WTC11 (cell line): ENCODE data around the gene PLCG2.

ENCODE experiments used
- FOXJ3 ChIP-seq: sonication (generic); formaldehyde crosslinking; IDR thresholded peaks from 2 replicates; pipeline ENCODE4 v1.9.0; 2021; ENCODE audit warnings: missing genetic modification reagents, mild to moderate bottlenecking, borderline replicate concordance
- SMAD4 ChIP-seq: sonication (generic); formaldehyde crosslinking; IDR thresholded peaks from 2 replicates; pipeline ENCODE4 v1.8.0; 2022; ENCODE audit warnings: mild to moderate bottlenecking, missing genetic modification reagents
- TCF7 ChIP-seq: sonication (generic); formaldehyde crosslinking; IDR thresholded peaks from 2 replicates; pipeline ENCODE4 v1.8.0; 2022; ENCODE audit warnings: mild to moderate bottlenecking, low read depth, missing genetic modification reagents, moderate library complexity
- ZNF138 ChIP-seq: sonication (generic); formaldehyde crosslinking; conservative IDR thresholded peaks from 2 replicates; pipeline ENCODE4 v1.8.1; 2022; ENCODE audit warnings: mild to moderate bottlenecking, moderate library complexity, missing genetic modification reagents
- ZNF416 ChIP-seq: fragments of 250-450 bp; sonication (Bioruptor Pico); IDR thresholded peaks from 2 replicates; pipeline ENCODE4 v1.9.0; 2021; ENCODE audit warnings: mild to moderate bottlenecking, inconsistent platforms
- TF ChIP-seq, protein P1 (sequence below): fragments of 200-600 bp; IDR thresholded peaks from 2 replicates; pipeline ENCODE4 v1.8.0; 2022; ENCODE audit warnings: antibody characterized with exemption
- TF ChIP-seq, protein P2 (sequence below): sonication (generic); formaldehyde crosslinking; IDR thresholded peaks from 2 replicates; pipeline ENCODE4 v1.8.1; 2022; ENCODE audit warnings: missing genetic modification reagents, borderline replicate concordance
- TF ChIP-seq, protein P3 (sequence below): sonication (generic); formaldehyde crosslinking; IDR thresholded peaks from 2 replicates; pipeline ENCODE4 v1.8.0; 2022; ENCODE audit warnings: mild to moderate bottlenecking, missing genetic modification reagents
- TF ChIP-seq, protein P4 (sequence below): fragments of 250-450 bp; sonication (Bioruptor Pico); IDR thresholded peaks from 2 replicates; pipeline ENCODE4 v1.9.0; 2021; ENCODE audit warnings: mild to moderate bottlenecking, borderline replicate concordance
- TF ChIP-seq, protein P5 (sequence below): sonication (generic); formaldehyde crosslinking; IDR thresholded peaks from 2 replicates; pipeline ENCODE4 v1.8.0; 2023; ENCODE audit warnings: mild to moderate bottlenecking, missing genetic modification reagents
- TF ChIP-seq, protein P6 (sequence below): sonication (generic); formaldehyde crosslinking; IDR thresholded peaks from 2 replicates; pipeline ENCODE4 v1.8.1; 2022; ENCODE audit warnings: low read depth, missing genetic modification reagents, borderline replicate concordance

DNA sequence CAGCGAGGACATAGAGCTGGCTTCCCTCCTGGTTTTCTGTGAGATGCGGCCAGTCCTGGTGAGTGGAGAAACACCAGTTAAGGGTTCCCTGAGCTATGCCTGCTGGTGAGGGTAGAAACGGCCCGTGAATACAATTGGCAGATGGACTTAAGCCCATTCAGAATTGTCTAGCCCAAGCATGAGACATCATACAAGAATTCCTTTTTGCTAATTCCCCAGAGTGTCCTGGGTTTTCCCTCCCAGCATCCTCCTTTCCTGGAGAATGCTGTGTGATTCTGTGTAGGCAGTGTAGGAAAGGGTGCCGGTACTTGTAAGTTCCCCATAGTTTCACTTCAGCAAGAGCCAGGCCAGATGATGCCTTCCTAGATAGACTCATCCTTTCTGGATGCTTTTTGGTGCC is 167.1 kb downstream of the PLCG2 start:
- TF ChIP-seq, protein P1, sequence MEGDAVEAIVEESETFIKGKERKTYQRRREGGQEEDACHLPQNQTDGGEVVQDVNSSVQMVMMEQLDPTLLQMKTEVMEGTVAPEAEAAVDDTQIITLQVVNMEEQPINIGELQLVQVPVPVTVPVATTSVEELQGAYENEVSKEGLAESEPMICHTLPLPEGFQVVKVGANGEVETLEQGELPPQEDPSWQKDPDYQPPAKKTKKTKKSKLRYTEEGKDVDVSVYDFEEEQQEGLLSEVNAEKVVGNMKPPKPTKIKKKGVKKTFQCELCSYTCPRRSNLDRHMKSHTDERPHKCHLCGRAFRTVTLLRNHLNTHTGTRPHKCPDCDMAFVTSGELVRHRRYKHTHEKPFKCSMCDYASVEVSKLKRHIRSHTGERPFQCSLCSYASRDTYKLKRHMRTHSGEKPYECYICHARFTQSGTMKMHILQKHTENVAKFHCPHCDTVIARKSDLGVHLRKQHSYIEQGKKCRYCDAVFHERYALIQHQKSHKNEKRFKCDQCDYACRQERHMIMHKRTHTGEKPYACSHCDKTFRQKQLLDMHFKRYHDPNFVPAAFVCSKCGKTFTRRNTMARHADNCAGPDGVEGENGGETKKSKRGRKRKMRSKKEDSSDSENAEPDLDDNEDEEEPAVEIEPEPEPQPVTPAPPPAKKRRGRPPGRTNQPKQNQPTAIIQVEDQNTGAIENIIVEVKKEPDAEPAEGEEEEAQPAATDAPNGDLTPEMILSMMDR, result no peak
- TF ChIP-seq, protein P2, sequence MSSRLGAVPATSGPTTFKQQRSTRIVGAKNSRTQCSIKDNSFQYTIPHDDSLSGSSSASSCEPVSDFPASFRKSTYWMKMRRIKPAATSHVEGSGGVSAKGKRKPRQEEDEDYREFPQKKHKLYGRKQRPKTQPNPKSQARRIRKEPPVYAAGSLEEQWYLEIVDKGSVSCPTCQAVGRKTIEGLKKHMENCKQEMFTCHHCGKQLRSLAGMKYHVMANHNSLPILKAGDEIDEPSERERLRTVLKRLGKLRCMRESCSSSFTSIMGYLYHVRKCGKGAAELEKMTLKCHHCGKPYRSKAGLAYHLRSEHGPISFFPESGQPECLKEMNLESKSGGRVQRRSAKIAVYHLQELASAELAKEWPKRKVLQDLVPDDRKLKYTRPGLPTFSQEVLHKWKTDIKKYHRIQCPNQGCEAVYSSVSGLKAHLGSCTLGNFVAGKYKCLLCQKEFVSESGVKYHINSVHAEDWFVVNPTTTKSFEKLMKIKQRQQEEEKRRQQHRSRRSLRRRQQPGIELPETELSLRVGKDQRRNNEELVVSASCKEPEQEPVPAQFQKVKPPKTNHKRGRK (CRISPR knock-in tag), result no peak
- TF ChIP-seq, protein P3, sequence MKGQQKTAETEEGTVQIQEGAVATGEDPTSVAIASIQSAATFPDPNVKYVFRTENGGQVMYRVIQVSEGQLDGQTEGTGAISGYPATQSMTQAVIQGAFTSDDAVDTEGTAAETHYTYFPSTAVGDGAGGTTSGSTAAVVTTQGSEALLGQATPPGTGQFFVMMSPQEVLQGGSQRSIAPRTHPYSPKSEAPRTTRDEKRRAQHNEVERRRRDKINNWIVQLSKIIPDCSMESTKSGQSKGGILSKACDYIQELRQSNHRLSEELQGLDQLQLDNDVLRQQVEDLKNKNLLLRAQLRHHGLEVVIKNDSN (CRISPR knock-in tag), result no peak
- TF ChIP-seq SMAD4 (CRISPR knock-in tag) (no peak), TCF7 (CRISPR knock-in tag) (no peak), FOXJ3 (CRISPR knock-in tag) (no peak), ZNF138 (CRISPR knock-in tag) (no peak), ZNF416 (CRISPR knock-in tag) (no peak)
- TF ChIP-seq, protein P4, sequence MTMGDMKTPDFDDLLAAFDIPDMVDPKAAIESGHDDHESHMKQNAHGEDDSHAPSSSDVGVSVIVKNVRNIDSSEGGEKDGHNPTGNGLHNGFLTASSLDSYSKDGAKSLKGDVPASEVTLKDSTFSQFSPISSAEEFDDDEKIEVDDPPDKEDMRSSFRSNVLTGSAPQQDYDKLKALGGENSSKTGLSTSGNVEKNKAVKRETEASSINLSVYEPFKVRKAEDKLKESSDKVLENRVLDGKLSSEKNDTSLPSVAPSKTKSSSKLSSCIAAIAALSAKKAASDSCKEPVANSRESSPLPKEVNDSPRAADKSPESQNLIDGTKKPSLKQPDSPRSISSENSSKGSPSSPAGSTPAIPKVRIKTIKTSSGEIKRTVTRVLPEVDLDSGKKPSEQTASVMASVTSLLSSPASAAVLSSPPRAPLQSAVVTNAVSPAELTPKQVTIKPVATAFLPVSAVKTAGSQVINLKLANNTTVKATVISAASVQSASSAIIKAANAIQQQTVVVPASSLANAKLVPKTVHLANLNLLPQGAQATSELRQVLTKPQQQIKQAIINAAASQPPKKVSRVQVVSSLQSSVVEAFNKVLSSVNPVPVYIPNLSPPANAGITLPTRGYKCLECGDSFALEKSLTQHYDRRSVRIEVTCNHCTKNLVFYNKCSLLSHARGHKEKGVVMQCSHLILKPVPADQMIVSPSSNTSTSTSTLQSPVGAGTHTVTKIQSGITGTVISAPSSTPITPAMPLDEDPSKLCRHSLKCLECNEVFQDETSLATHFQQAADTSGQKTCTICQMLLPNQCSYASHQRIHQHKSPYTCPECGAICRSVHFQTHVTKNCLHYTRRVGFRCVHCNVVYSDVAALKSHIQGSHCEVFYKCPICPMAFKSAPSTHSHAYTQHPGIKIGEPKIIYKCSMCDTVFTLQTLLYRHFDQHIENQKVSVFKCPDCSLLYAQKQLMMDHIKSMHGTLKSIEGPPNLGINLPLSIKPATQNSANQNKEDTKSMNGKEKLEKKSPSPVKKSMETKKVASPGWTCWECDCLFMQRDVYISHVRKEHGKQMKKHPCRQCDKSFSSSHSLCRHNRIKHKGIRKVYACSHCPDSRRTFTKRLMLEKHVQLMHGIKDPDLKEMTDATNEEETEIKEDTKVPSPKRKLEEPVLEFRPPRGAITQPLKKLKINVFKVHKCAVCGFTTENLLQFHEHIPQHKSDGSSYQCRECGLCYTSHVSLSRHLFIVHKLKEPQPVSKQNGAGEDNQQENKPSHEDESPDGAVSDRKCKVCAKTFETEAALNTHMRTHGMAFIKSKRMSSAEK (CRISPR knock-in tag), result no peak
- TF ChIP-seq, protein P5, sequence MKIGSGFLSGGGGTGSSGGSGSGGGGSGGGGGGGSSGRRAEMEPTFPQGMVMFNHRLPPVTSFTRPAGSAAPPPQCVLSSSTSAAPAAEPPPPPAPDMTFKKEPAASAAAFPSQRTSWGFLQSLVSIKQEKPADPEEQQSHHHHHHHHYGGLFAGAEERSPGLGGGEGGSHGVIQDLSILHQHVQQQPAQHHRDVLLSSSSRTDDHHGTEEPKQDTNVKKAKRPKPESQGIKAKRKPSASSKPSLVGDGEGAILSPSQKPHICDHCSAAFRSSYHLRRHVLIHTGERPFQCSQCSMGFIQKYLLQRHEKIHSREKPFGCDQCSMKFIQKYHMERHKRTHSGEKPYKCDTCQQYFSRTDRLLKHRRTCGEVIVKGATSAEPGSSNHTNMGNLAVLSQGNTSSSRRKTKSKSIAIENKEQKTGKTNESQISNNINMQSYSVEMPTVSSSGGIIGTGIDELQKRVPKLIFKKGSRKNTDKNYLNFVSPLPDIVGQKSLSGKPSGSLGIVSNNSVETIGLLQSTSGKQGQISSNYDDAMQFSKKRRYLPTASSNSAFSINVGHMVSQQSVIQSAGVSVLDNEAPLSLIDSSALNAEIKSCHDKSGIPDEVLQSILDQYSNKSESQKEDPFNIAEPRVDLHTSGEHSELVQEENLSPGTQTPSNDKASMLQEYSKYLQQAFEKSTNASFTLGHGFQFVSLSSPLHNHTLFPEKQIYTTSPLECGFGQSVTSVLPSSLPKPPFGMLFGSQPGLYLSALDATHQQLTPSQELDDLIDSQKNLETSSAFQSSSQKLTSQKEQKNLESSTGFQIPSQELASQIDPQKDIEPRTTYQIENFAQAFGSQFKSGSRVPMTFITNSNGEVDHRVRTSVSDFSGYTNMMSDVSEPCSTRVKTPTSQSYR (CRISPR knock-in tag), result no peak
- TF ChIP-seq, protein P6, sequence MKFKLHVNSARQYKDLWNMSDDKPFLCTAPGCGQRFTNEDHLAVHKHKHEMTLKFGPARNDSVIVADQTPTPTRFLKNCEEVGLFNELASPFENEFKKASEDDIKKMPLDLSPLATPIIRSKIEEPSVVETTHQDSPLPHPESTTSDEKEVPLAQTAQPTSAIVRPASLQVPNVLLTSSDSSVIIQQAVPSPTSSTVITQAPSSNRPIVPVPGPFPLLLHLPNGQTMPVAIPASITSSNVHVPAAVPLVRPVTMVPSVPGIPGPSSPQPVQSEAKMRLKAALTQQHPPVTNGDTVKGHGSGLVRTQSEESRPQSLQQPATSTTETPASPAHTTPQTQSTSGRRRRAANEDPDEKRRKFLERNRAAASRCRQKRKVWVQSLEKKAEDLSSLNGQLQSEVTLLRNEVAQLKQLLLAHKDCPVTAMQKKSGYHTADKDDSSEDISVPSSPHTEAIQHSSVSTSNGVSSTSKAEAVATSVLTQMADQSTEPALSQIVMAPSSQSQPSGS (CRISPR knock-in tag), result no peak
